ENCODE results near the gene ZBED4. TPM values are rescaled to one million over a fixed set of nuclear protein-coding genes. Genes with fewer than 3 reads are reported as not detected.
A peak's percentile ranks its signal among the peaks of the same experiment; 100 is the strongest.

ZBED4 gene
- total and polyA plus RNA-seq, 12 donors: 2.6 to 5.9 (median 4.2) TPM

GRCh38 chr22:49897015-49897684 lies 43.5 kb downstream of the ZBED4 start:
- no peak for DNase-seq
- intact Hi-C loops (cut with DNase I): no loop called here
- Histone ChIP-seq H3K4me1 (peaks cover 0 to 10% (median 0%) of the 10 kb centered on the region in 9 donors), H3K4me3 (no peak overlapping the region), H3K36me3 (peaks cover 0 to 54% (median 7%) of the 10 kb centered on the region in 9 donors), H3K9me3 (peaks cover 0 to 16% (median 0%) of the 10 kb centered on the region in 11 donors), H3K27ac (no peak overlapping the region), H3K27me3 (no peaks in the 10 kb centered on the region)
- peak in 4 of 8 donors; percentile 22 to 48 (median 28) for ATAC-seq
- WGBS, 2 donors: 76 to 83% methylated on average over 8 of the region's 8 CpGs
- no peak for TF ChIP-seq CTCF (IDR thresholded peaks at IDR 0.05)

- intact Hi-C loops (cut with DNase I): no loop called here
- H3K9me3 ChIP-seq: peaks cover 0 to 8% (median 0%) of the 10 kb centered on the region in 11 donors
- peaks cover 0 to 8% (median 0%) of the 10 kb centered on the region in 9 donors for H3K4me1 ChIP-seq
- DNase-seq (no peak), ATAC-seq (no peak)
- H3K27me3 ChIP-seq: no peaks in the 10 kb centered on the region
- WGBS, 2 donors: 92 to 95% methylated on average over 6 of the region's 6 CpGs
- H3K4me3 ChIP-seq: no peak overlapping the region
- H3K36me3 ChIP-seq: peaks cover 0 to 73% (median 21%) of the 10 kb centered on the region in 9 donors
- no peak for TF ChIP-seq CTCF (IDR thresholded peaks at IDR 0.05)
- H3K27ac ChIP-seq: no peak overlapping the region
Observed at GRCh38 chr22:49899530-49899929, 45.9 kb downstream of the ZBED4 start.

- no peak overlapping the region for H3K4me3 ChIP-seq
- WGBS, 2 donors: 91 to 92% methylated on average over 30 of the region's 30 CpGs
- DNase-seq: no peak
- H3K9me3 ChIP-seq: peaks cover 0 to 3% (median 0%) of the 10 kb centered on the region in 11 donors
- TF ChIP-seq CTCF (IDR thresholded peaks at IDR 0.05): no peak
- ATAC-seq: peak in 1 of 8 donors; percentile 15
- intact Hi-C loops (cut with DNase I): no loop called here
- no peak overlapping the region for H3K27ac ChIP-seq
- H3K27me3 ChIP-seq: no peaks in the 10 kb centered on the region
- peaks cover 0 to 8% (median 0%) of the 10 kb centered on the region in 9 donors for H3K4me1 ChIP-seq
- peaks cover 0 to 76% (median 21%) of the 10 kb centered on the region in 9 donors for H3K36me3 ChIP-seq
Observed at GRCh38 chr22:49900441-49901230, 47.0 kb downstream of the ZBED4 start.

- Histone ChIP-seq H3K27ac (no peak overlapping the region), H3K36me3 (peaks cover 0 to 84% (median 21%) of the 10 kb centered on the region in 9 donors), H3K27me3 (no peaks in the 10 kb centered on the region), H3K9me3 (peaks cover 0 to 3% (median 0%) of the 10 kb centered on the region in 11 donors), H3K4me1 (peaks cover 0 to 8% (median 0%) of the 10 kb centered on the region in 9 donors), H3K4me3 (no peak overlapping the region)
- intact Hi-C loops (cut with DNase I): no loop called here
- ATAC-seq: no peak
- DNase-seq: no peak
- WGBS, 2 donors: 94 to 97% methylated on average over 11 of the region's 11 CpGs
- TF ChIP-seq CTCF (IDR thresholded peaks at IDR 0.05): no peak
Observed at GRCh38 chr22:49901457-49901856, 47.8 kb downstream of the ZBED4 start.
